MM.1S (cell line): ENCODE measurements around the gene IMMP2L.

Experiments used
- CTCF ChIP-seq: fragments of 300-600 bp; sonication (generic); IDR thresholded peaks from 2 replicates; pipeline ENCODE4 v1.5.1; 2016; ENCODE audit warnings: antibody characterized with exemption, low read length, mixed read lengths
- EZH2 ChIP-seq: fragments of 300-600 bp; sonication (generic); optimal IDR thresholded peaks from 2 replicates; pipeline ENCODE3; 2017; ENCODE audit warnings: low read depth, mild to moderate bottlenecking, antibody characterized with exemption, low read length, mixed read lengths

GRCh38 chr7:111518264-111518663 is 44.0 kb downstream of the IMMP2L start:
- TF ChIP-seq CTCF (no peak), EZH2 (no peak)
